GM19324 (cell line): ENCODE results near the gene OPN5.

ENCODE experiments used
- ATAC-seq: cut with Tn5 transposase; IDR thresholded peaks from one replicate; pipeline ENCODE4 v1.9.1; 2021; ENCODE audit warnings: mild to moderate bottlenecking, moderate library complexity; ENCODE audit not compliant: unreplicated experiment, low FRiP score

Gene OPN5

DNA sequence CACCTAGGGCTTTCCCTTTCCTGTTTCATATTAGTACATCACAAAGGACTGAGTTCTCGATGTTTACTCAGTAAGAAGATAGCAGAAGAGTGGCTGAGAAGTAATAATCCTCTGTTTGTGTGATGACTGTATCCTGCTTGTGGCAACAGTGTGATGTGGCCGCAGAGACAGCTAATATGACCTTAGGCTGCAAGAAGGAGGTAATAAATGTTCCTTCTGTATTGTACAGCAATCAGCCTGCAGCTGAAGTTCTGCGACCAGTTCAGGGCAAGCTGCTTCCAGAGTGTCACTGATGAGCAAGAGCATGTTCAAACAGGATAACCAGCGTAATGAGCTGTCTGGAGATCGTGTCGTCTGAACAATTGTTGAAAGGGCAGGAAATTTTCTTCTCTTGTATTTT is 70.9 kb downstream of the OPN5 start:
- no peak for ATAC-seq

DNA sequence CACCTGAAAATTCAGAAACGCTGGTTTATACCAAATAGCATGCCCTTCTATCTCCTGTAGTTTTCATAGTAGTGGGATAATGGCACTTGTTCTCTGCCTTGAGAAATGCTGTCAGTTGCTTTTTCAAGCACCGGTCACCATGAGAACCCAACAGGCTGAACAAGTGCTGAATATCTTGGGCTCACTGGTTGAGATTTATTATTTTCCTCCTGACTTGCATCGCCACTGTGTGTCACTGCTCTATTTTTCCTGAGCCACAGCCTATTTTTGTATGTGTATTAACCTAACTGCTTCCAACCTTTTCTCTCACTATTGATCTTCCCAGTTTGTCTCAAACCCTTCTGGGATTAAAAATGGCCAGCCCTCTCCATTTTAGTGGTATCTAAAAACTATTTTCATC is 71.9 kb downstream of the OPN5 start:
- no peak for ATAC-seq

DNA sequence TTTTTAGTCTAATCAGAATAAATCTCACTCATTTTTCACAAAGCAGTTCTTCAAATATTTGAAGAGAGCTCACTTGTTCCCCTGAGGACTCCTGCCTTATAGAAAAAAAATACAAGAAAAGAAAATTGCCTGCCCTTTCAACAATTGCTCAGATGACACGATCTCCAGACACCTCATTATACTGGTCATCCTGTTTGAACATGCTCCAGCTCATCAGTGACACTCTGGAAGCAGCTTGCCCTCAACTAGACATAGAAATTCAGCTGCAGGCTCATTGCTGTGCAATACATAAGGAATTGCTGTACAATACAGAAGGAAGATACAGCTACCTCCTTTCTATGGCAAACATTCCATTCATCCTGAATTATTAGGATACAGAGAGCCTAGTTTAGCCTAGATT is 73.1 kb downstream of the OPN5 start:
- ATAC-seq, result no peak

DNA sequence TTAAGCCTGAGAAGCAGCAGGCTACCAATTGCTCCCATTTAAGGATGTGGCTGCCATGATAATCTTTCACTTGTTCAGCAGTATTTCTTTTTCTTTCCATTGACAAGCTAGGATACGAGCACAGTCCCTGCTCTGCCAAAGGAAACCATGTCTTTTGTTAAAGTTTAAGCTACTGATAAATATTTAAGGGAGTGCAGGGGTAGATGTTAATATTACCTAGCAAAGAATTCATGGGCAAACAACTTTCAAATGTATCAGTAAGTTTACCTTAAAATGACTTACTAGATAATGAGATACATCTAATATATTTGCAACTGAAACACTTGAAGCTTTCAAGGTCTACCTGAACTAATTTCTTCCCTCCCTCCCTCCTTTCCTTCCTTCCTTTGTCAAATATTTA is 77.3 kb downstream of the OPN5 start:
- ATAC-seq, result no peak

DNA sequence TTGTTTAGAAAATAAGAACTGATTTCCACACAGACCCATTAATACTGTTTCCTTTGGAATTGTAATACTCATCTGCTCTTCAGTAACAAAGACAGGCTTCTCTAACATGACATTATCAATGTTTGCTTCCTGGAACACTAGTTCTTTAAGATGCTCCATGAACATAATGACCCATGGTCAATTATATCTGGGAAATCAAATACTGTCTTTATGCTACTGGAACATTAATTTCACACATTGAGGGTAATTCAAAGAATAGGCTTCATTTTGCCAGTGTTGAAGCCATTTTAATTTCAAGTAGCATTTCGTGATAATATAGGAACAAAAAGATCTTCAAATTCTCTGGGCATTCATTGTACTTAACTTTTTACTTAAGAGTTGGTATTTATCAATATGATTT is 80.9 kb downstream of the OPN5 start:
- no peak for ATAC-seq

DNA sequence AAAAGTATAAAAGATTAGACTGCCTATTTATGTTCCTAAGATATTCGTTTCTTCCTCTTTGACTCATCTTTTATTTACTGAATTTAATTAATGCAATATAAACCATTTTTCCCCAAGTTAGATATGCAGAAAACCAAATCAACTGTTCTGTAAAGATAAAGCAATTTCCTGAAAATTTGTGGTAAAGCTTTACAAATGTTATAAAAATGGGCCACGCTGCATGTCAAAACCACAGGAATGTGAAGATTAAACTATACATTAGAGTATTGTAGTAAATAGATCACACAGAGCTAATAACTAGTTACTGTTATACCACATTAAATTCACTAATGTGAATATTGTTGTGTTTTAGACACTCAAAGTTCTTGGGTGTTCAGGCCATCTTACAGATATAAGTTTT is 83.4 kb downstream of the OPN5 start:
- ATAC-seq, result no peak

DNA sequence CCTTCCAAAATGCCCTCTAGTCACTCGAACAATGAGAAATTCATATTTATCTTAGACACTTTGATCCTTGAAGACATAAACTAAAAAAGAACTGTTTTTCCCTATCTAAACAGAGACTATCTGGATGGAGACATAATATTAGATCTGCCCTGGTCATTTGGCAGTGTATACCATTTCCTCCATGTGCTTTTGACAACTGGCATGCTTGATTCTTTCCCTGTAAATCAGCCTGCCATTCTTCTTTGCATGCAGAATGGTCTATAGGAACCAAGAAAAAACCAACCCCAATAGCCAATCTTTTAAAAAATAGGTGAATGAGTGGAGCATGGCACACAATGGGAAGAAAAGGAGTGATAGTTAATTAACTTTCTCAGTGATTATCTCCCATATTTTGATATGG is 93.8 kb downstream of the OPN5 start:
- no peak for ATAC-seq
